GM19351 (cell line): ENCODE results near the gene TSHZ1.
"Not testable (repeated sequence)": the region's sequence is repeated elsewhere in the genome, so short reads cannot be mapped to it uniquely, and the experiment has no call there.

Source experiments
- ATAC-seq: cut with Tn5 transposase; IDR thresholded peaks from one replicate; pipeline ENCODE4 v1.9.1; 2021; ENCODE audit warnings: mild to moderate bottlenecking, moderate library complexity; ENCODE audit not compliant: unreplicated experiment

TSHZ1 gene

DNA sequence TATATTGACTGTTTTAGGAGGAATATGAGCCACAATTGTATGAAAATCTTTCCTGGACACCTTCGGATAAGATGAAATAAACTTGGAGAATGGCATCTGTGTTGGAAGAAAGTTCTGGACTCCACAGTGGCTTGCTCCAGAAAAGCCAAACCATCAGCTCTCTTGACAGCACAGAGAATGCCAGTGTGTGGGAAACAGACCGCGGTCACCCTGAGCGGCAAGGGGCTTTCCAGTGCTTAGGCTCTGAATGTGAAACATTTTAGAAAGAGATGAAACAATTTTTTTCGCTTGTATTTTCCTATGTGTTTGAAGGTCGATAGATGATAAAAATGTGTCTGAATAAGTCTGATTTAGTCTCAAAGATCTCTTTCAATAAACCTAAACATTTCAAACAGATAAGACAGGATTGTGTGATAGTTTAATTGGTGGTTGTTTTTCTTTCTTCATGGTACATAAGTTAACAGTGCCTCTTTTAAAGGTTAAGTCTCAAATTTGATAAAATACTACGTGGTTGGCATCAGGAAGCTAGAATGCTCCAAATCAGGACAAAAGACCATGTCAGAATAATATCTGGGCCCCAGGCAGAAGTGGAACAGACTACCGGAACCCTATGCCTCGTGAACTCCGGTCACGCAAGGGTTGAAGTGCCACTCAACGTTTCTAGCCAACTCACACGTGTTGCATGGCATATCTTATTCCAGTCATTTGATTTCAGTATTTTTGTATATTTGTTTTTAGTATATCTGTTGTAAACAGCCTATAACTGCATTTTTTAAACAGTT lies 30.6 kb upstream of the TSHZ1 start:
- no peak for ATAC-seq

DNA sequence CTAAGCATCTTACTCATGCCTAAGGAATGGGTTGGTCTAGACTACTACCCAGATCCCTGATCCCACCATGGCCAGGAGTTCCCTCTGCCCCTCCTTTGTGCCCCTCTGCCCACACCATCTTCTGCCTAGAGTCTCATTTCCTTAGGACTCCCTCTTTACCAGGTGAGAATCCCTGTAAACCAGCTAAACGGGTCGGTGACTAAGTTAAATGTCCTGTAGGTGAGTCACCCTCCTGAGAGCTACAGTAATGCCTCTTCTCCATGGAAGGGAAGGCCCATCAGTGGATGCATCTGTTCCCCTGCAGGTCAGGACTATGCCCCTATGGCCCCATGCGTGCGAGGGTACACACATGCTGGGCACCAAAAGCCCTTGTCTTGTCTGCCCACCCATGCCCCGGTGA lies 27.1 kb upstream of the TSHZ1 start:
- no peak for ATAC-seq

- ATAC-seq, result no peak
Observed at GRCh38 chr18:75183973-75184493, 26.6 kb upstream of the TSHZ1 start.

- ATAC-seq, result no peak
Observed at GRCh38 chr18:75185460-75185859, 25.1 kb upstream of the TSHZ1 start.

DNA sequence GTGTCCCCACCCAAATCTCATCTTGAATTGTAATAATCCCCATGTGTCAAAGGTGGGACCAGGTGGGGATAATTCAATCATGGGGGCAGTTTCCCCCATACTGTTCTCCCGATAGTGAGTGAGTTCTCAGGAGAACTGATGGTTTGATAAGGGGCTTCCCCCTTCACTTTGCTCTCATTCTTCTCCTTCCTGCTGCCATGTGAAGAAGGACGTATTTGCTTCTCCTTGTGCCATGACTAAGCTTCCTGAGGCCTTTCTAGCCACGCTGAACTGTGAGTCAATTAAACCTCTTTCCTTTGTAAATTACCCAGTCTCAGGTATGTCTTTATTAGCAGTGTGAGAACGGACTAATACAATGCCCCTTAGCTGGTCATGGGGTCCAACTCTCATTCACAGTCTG lies 22.9 kb upstream of the TSHZ1 start:
- ATAC-seq, result not testable (repeated sequence)

GRCh38 chr18:75189696-75190095 lies 20.9 kb upstream of the TSHZ1 start:
- ATAC-seq, result no peak

GRCh38 chr18:75192899-75193298 lies 17.7 kb upstream of the TSHZ1 start:
- ATAC-seq, result no peak

GRCh38 chr18:75198036-75198435 lies 12.6 kb upstream of the TSHZ1 start:
- no peak for ATAC-seq

DNA sequence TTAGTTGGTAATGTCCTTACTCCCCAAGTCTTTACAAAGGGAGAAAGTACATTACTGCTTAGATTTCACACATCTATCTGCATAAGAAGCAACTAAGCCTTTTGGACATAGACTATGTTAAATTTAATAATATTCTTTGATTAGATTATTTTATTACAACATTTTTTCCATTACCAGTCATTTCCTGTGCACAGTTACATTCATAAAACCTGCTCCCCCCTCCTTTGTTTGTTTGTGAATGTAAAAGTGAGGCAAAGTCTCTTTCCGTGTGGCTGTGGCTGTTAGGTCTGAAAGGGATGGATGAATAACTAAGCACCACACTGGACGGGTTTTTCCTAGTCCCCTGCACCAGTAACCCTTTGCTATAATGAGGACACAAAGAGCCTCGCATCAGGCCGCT lies 11.3 kb upstream of the TSHZ1 start:
- ATAC-seq, result no peak

- ATAC-seq, result no peak
Observed at GRCh38 chr18:75200071-75200470, 10.5 kb upstream of the TSHZ1 start.

DNA sequence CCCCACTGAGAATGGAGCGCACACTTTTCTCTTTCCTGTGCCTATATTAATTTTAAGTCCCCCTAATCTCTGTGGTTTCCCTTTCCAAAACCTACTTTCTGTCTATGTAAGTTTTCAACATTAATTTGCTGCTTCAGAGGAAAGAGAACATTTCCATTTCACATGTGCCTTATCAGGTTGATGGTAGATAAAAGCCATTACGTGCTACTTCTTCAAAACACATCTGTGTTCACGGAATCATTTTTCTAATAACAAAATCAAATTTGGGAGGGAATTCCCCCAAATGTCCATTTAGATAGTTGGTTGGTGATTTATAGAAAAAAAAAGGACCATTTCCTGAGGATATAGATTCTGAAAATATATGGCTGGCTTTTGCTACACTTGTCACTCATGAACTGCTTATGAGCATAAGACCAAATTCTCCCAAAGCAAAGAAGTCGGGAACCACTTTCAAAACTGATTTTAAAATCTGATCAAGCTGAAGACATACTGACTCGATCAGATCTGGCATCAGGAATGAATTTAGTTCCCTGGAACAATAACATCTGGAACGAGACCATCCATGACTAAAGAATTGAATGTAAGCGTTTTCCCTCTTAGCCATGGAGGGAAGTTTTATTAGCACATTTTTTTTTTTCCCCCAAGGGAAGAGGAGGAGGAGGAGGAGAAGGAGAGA lies 9.9 kb upstream of the TSHZ1 start:
- ATAC-seq, result no peak

DNA sequence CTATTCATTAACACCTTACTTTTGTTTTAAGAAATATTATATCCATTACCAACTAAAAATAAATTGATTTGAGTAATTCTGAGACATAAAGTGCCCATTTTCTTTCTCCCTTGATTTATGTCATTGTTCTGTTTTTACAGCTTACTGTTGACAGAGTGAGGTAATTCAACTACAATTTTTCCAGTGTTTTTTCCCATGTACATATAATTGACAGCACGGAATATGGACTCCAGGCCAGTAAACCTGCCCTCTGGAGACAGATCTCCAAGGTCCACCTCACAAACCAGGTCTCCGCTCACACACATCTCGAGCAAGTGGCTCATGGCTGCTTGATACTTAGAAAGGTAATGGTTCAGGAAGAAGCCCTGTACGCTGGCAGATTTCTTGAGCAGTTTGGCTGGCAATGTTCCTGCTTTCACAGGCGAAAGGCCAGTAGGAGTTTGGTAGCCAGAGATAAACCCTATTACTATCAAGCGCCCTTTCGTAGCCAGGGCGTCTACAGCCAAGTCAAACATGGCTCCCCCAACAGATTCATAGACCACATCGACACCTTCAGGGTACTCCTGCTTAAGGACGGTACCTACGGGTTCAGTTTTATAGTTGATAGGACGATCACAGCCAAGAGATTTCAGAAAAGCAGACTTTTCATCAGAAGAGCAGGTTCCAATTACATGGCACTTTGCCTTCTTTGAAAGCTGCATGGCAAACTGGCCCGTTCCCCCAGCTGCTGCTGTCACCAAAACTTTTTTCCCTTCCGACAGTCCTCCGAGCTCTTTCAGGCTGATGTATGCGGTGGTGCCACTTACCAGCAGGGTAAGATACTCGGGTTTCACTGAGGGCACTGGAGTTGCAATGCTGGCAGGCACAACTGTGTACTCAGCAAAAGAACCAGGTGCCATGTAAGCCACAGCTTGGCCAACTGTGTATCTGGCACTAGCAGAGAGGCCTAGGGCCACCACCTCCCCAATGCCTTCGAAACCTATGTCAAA lies 9.0 kb upstream of the TSHZ1 start:
- no peak for ATAC-seq

GRCh38 chr18:75202696-75203365 lies 7.8 kb upstream of the TSHZ1 start:
- no peak for ATAC-seq

GRCh38 chr18:75203416-75204268 lies 7.0 kb upstream of the TSHZ1 start:
- ATAC-seq, result no peak

- ATAC-seq, result no peak
Observed at GRCh38 chr18:75204269-75204731, 6.3 kb upstream of the TSHZ1 start.

- no peak for ATAC-seq
Observed at GRCh38 chr18:75204732-75205513, 5.7 kb upstream of the TSHZ1 start.

DNA sequence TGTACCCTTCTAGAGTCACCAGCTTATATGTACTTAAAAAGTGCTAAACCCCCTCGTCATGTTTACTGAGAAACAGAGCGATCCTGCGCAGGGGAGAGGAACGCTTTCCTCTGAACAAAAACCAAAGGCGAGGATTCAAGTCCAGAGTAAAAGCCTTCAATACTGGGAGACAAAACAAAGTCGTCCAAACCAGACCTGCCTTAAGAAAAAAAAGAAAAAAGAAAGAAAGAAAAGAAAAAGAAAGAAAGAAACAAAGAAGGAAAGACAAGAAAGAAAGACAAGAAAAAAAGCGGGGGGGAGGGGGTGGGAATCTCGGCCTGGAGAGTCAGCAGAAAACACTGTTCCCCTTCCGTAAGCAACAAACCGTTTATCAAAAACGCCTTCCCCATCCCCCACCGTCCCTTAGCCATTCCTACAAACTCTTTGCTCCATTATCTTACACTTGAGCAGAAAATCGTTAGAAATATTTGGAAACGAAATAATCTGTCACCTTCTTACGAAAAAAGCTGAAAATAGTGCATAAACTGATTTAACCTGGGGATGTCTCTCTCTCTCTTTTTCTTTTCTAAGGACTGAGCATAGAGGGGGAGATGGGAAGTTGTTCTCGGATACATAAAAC lies 5.0 kb upstream of the TSHZ1 start:
- no peak for ATAC-seq
